Prostate gland (tissue), 2 donors: ENCODE data around the gene HTR6.

Experiments used
- CTCF ChIP-seq, 4 experiments: fragments of 200-600 bp in 2 of 4; fragments of 450-650 bp in 2 of 4; sonication (generic) in 2 of 4; IDR thresholded peaks; 1 replicate in 3 of 4; 2 replicates in 1 of 4; pipeline ENCODE4 v1.5.1; 2016 to 2019; ENCODE audit warnings: antibody characterized with exemption in 4 of 4, mild to moderate bottlenecking in 2 of 4, moderate library complexity in 2 of 4
- POLR2A ChIP-seq: fragments of 450-650 bp; IDR thresholded peaks from one replicate; pipeline ENCODE4 v1.6.1; 2016; ENCODE audit warnings: antibody characterized with exemption, mild to moderate bottlenecking
- POLR2AphosphoS5 ChIP-seq: sonication (generic); formaldehyde crosslinking; IDR thresholded peaks from one replicate; pipeline ENCODE4 v1.6.1; 2017; ENCODE audit warnings: antibody characterized with exemption

- no peak for TF ChIP-seq POLR2A
- TF ChIP-seq CTCF (IDR thresholded peaks at IDR 0.05) = no peak
- no peak for TF ChIP-seq POLR2AphosphoS5
Observed at GRCh38 chr1:19696820-19697219, 32.1 kb downstream of the HTR6 start.
